NCI-H2029 treated with DMSO at 0.1 percent for 48 hours (cell line): Measurements from ENCODE around the gene FLNA.
"Not testable (repeated sequence)": the region's sequence is repeated elsewhere in the genome, so short reads cannot be mapped to it uniquely, and the experiment has no call there.

Source experiments
- DNase-seq: peaks from one replicate; lab custom pipeline; 2025; lab: John Stamatoyannopoulos, UW

Gene FLNA

GRCh38 chrX:154399527-154400368 is 25.3 kb upstream of the FLNA start:
- no peak for DNase-seq

- peak; percentile 22 for DNase-seq
Observed at GRCh38 chrX:154398668-154399526, 24.5 kb upstream of the FLNA start.

GRCh38 chrX:154397888-154398667 is 23.6 kb upstream of the FLNA start, which contains the start of gene RPL10:
RPL10 (plus strand) TSS chrX:154398377; CDS start chrX:154398520, 143 bp downstream.
- DNase-seq, result peak; percentile 76

- no peak for DNase-seq
Observed at GRCh38 chrX:154396973-154397887, 22.8 kb upstream of the FLNA start.

- DNase-seq, result not testable (repeated sequence)
Observed at GRCh38 chrX:154396363-154396762, 21.9 kb upstream of the FLNA start.

GRCh38 chrX:154389812-154390747 is 15.6 kb upstream of the FLNA start:
- not testable (repeated sequence) for DNase-seq

- DNase-seq, result not testable (repeated sequence)
Observed at GRCh38 chrX:154388649-154389048, 14.2 kb upstream of the FLNA start.

- not testable (repeated sequence) for DNase-seq
Observed at GRCh38 chrX:154388094-154388493, 13.7 kb upstream of the FLNA start.

GRCh38 chrX:154384284-154384892 is 10.0 kb upstream of the FLNA start:
- DNase-seq, result no peak

- no peak for DNase-seq
Observed at GRCh38 chrX:154383359-154384283, 9.2 kb upstream of the FLNA start.

GRCh38 chrX:154382483-154383069 is 8.1 kb upstream of the FLNA start:
- DNase-seq, result no peak

GRCh38 chrX:154381271-154381670 is 6.8 kb upstream of the FLNA start:
- no peak for DNase-seq

- no peak for DNase-seq
Observed at GRCh38 chrX:154380787-154381186, 6.4 kb upstream of the FLNA start.

- no peak for DNase-seq
Observed at GRCh38 chrX:154380153-154380552, 5.7 kb upstream of the FLNA start.

- no peak for DNase-seq
Observed at GRCh38 chrX:154379569-154379951, 5.1 kb upstream of the FLNA start.

GRCh38 chrX:154378799-154379568 is 4.5 kb upstream of the FLNA start, which contains the start of gene EMD:
EMD (plus strand) TSS chrX:154379295; CDS start chrX:154379485, 190 bp downstream.
- DNase-seq, result peak; percentile 95
